HG02678 (cell line): Measurements from ENCODE around the gene C2CD4A.

Experiments
- ATAC-seq: cut with Tn5 transposase; IDR thresholded peaks from one replicate; pipeline ENCODE4 v1.9.1; 2021; ENCODE audit warnings: mild to moderate bottlenecking, moderate library complexity; ENCODE audit not compliant: unreplicated experiment

C2CD4A gene

DNA sequence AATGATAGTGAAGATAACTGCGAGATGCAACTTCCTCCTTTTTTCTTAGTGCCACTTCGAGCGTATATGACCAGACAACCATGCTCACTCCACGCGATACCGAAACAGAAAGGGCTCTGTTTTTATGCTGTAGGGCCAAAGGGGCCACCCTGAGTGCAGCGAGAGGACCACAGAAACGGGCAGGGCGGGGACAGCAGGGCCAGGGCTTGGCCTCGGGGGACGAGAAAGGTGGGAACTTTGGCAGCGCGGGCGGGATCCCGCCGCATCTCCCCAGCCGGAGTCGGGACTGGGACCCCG, 7.0 kb upstream of the C2CD4A start:
- peak; percentile 70 for ATAC-seq

DNA sequence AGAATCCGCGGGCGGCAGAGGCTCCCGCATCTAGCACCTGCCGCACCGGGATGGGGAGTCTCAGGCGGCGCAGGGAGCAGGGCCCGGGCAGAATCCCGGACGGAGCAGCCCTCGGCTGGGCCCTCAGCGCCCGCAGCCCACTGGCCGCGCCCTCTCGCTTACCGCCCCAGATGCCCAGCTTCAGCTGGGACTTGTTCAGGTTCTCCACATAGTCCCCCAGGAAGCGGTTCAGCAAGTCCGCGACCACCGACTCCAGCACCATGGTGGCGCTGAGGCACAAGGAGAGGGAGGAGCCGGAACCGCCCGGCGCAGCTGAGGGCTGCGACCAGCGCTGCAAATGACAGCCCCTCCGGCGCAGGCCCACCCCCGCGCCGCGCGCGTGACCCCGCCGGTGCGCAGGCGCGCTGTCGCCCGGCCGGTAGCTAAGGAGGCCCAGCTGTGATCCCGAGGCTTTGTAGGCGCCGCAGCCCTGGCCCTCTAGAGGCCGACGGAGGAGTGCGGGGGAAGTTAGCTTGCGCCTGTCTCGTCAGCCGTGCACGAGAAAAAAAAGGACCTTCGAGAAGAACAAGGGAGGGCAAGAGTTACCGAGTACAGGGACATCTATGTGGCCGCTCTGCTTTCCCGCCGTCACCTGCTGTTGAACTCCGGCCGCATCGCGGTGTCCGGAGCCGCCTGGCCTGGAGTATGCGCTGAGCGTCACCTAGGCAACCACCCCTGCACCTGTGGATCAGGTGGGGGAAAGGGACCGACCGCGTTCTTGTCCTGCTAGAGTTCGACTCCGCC, 6.5 kb upstream of the C2CD4A start, which contains the start of gene VPS13C:
Gene VPS13C, minus strand, starts transcription at position 335 of the 783 bp plus-strand sequence. Its CDS starts 73 bp downstream, at position 262.
- peak; percentile 89 for ATAC-seq

DNA sequence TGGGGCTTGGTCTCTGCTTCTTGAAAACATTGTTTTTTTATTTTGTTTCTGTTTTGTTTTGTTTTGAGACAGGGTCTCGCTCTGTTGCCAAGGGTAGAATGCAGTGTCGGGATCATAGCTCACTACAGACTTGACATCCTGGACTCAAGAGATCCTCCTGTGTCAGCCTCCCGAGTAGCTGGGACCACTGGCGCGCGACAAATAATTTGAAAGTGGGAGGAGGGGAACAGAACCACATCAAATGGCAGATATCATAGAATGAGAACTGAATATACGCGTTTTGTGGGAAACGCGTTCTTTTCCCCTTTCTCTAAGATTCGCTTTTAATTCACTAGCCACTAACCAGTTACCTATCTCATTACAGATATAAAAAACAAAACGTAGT, 5.9 kb upstream of the C2CD4A start:
- no peak for ATAC-seq

DNA sequence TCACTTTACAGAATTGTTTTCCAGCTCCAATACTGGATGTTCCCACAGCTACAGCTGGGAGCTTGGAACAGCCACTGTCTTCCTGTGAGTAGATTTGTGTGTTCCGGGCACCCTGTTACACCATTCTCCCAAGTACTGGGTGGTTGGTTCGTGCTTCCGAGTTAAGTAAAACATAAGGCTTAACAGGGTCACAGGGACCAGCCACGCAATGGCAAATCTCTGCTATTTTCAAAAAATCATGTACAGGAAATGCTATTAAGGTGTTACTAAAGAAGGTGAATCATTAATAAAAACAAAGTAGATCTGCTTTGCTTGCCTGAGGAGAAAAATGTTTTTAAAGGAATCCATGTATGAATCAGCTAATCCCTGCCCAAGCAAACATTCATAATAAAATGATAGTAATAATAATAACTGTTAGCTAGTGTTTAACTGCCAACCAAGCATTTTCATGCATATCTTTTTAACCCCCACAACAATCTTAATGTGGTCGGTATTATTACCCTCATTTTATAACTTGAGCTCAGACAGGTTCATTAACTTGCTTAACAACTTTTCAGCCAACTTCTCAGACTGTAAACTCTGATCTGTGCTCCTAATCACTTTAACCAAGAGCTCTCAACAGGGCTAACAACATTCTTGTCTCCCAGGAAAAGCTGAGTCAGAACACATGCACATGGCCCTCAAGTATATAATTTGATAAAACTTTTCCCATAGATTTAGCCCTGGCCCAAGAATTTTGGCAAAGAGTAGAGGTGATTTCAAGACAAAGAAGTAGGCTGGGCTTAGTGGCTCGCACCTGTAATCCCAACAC, 2.7 kb upstream of the C2CD4A start:
- no peak for ATAC-seq

DNA sequence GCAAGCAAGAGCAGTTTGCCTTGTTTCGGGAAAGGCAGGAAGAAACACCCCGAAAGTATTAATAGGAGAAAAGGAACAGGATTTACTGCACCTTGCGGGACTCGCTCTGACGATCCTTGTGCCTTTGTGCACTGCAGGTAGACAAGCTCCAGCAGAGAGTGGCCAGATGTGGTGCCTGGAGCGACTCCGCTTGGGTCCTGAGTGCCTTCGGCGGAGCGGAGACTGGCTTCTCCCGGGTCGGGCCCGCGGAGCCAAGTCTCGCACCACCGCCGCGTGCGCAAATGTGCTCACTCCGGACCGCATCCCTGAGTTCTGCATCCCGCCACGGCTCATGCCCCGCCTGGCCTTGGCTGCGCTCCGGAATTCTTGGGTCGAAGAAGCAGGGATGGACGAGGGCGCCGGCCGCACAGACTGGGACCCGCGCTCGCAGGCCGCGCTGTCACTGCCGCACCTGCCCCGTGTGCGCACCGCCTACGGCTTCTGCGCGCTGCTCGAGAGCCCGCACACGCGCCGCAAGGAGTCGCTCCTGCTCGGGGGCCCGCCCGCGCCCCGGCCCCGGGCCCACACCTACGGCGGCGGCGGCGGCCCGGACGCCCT, 769 bp downstream of the C2CD4A start:
- no peak for ATAC-seq

DNA sequence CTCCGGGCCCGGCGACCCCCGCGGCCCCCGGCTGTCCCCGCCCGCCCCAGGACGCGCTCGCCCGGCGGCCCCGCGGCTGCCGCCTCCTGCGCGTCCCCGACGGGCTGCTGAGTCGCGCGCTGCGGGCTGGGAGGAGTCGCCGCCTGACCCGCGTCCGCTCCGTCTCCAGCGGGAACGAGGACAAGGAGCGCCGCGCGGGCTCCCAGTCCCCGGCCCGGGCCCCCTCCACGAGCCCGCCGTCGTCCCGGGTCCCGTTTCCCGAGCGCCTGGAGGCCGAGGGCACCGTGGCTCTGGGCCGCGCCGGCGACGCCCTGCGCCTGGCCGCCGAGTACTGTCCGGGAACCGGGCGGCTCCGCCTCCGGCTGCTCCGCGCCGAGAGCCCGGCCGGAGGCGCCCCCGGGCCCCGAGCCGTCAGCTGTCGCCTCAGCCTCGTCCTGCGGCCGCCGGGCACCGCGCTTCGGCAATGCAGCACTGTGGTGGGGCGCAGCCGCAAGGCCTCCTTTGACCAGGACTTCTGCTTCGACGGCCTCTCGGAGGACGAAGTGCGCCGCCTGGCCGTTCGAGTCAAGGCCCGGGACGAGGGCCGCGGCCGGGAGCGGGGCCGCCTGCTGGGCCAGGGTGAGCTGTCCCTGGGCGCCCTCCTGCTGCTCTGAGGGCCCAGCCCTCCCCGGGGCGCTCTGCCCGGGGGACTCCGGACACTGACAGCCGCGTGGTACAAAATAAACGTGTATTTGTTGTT, 1.5 kb downstream of the C2CD4A start:
- ATAC-seq: no peak

DNA sequence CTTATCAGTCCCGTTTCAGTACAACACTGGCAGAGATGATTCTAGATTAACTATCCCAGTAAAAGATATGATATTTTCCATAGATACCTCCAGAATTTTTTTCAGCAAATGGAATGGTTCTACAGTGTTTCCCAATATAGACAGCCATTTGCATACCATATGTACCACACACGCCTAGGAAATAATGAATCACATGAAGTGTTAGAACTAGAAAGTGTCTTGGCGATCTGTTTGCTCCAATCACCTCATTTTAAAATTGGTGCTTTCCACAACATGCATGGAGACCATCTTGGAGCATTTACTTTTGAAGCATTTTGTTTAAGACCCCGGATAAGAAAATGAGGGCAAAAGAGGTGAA, 2.0 kb downstream of the C2CD4A start:
- no peak for ATAC-seq

DNA sequence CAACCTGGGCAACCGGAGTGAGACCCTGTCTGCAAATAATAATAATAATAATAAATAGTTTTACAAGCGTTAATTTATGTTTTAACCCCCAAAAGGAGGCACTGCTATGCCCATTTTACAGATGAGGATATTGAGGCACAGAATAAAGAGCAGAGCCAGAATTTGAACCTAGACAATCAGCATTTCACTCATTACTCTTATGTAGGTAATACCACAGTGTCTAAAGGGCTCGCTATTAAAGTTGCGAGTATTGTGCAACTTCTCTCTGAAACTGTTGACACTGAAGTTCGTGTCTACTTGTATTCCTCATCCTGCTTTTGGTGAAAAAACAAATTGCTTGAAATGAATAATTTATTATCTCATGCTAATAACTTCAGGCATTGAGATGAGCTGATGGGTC, 2.8 kb downstream of the C2CD4A start:
- no peak for ATAC-seq

DNA sequence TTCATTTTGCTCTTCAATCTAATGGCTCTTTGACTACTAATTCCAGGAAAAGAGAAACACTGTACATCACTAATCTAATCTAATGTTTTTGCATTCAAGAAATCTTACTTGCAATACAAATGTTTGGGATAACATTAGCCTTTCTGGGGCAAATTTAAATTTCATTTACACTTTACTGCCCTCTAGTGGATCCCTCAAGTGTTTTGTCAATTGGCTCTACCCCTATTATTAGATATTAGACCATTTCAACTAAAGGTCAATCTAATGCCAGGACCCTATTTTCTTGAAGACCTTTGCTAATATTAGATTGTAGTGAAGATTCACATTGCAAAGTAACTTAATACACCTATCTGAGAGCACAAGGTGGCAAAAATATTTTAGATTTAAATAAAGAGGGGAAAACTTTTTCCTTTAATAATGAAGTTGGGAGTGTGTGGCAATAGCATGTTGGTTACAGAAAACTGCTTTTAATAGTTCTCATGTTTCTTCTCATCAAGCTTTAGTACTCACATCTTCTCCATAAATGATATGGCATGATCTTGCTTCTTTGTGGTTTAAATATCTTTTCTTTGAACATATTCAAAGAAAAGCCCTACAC, 5.0 kb downstream of the C2CD4A start:
- no peak for ATAC-seq

DNA sequence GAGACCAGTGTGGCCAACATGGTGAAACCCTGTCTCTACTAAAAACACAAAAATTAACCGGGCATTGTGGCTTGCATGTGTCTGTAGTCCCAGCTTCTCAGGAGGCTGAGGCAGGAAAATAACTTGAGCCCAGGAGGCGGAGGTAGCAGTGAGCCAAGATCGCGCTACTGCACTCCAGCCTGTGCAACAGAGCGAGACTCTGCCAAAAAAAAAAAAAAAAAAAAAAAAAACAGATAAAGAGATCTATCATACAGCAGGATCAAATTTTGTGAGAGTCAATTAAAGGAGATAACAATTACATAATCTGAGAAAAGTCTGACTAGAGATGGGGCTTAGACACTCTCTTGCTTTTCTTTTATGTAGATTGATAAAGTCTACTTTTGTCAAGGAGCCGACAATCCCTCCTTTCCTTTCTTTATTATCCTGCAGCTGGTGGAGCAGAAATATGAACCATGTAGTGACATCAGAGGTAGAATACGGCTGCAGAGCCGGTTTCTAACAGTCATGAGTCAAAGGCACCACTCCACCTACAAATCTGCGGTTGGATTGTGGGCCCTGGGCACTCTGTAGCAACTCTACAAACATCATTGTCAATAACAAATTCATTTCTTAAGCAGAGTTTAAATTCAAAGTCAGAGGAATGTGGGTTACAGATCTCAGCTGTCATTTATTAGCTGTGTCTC, 9.0 kb downstream of the C2CD4A start:
- no peak for ATAC-seq

DNA sequence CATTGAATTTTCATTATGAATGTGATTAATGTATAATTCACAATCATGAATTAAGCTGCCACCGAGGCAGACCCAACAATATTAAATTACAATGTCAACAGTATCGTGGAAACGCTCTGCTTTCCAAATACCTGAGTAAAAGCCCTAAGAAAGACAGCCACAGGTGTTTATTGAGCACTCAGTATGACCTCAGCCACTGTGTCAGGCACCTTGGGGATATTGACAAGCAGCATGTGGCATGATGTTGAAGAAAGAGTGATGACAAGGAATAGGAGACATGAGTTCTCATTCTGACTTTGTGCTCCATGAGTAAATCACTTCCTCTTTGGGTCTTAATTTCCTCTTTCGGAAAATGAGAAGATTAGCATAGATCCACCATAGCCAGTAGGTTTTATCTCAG, 12.8 kb downstream of the C2CD4A start:
- no peak for ATAC-seq

DNA sequence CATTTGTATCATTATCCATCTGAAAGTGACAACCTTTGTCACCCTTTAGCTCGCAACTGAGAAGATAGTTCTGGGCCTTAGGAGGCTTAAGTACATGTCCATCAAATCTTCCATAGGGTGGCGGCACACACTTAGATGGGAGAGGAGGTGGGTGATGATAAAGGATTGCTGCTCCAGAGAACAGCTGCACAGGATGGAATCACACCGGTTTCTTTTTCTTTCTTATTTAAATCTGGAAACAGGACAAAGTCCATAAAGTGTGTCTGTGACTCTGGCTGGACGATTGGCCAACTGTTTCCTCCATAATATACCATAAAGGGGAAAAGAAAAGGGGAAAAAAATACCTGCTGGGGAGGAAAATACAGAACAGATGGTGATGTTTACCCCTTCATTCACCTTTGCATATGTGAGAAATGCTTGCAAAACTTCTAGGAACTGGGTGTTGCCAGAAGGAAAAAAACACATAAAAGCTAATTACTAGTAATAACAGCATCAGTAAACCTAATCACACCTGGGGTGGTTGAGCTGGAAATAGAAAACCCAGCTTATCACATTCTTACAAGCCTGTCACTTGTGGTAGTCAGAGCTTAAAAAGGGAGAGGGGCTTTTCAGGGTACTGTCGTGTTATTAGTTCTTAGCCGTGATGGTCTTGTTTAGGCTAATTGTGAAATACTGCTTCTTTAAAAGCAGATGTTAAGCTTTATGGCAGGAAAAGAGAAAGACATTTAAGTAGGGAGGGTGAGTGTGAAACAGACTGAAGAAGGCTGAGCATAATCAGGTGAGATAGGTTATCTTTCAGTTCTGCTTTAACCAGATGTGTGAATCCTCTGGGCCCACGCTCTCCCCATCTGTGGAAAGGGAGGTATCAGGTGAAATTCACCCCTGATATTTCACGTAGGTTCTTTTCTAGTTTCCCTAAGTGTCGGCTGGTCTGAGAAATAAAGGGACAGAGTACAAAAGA, 16.7 kb downstream of the C2CD4A start:
- no peak for ATAC-seq

DNA sequence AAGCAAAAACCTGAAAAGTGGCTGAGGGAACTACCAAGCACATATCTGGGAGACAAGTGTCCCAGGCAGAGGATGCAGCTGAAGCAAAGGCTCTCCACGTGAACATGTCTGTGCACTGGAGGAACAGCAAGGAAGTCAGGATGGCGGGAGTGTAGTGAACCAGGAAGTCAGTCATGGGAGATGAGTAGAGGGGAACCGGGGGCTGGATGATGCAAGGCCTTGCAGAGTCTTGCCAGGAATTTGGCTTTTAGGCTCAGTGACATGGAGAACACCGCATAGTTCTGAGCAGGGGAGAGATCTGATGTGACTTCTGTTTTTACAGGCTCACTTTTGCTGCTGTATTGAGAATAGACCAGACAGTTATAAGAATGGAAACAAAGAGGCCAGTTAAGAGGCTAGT, 19.0 kb downstream of the C2CD4A start:
- ATAC-seq: no peak

DNA sequence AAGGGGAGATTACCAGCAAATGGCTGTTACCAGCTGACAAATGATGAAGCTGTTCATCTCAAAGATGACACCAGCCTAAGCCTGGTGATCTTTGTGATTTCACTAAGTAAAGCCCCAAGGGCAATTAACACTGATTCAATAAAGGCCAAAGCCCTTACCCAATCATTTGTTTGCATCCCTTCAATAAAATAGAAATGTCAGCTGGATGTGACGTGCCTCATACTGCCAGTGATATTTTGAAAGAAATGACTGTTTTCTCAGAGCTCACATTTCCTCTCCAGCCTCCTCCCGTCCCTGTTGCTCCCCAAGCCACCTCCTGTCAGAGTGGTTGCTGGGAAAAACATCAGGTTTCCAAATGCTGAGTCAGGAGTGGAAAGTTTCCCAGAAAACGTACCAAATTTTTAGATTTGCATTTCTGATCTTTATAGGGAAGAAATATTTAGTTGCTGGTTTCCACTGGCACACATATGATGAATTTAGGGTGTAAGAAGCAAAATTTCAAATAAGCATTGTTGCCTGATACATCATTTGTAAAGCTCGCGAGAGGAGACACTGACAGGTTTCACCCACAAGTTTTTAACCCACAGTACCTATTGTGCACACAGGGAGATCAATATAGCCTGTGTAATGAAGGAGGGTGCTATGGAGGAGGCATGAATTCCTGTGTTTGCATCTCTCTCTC, 21.0 kb downstream of the C2CD4A start:
- ATAC-seq: no peak

DNA sequence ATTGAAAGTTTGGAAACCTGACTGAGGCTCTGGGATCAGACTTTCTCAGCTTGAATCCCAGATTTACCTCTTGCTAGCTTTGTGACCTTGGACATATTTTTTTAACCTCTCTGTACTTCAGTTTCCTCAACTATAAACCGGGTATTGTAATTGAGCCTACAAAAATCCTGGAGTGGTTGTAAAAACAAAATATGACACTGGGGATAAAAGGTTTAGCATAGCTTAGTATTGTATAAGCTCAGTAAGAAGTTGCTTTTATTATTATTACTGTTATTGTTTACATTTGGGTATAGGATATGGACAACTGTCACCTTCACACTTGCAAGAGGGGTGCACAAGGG, 21.5 kb downstream of the C2CD4A start:
- no peak for ATAC-seq

DNA sequence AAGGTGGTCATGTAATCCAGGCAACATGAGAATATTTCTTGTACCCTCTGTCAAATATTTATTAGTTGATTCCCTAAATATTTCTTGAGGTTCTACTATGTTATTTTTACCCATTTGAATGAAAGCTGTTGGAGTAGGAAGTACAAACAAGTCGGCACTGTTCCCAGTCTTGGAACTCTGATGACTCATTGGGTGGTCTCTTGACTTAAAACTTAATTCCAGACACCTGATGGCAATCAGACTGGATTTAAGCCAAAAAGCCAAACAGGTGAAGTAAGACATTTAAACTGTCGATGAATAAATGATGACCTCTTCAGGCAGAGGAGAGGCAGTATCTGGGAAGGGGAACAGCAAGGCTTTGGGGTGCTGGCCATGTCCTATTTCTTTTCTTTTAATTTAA, 22.8 kb downstream of the C2CD4A start:
- ATAC-seq: no peak

DNA sequence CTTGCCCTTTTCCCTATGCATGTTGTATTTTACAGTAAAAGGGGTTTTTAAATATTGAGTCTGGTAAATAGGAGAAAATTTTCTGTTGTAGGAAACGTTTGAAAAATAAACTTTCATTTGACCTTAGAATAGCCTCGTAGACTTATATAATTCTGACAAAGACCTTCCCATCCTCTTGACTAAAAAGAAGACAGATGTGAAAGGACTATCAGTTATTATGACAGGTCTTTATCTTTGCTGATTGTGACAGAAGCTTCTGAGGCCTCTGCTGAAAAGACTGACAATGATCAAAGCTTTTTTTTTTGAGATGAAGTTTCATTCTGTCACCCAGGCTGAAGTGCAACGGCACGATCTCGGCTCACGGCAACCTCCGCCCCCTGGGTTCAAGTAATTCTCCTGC, 24.2 kb downstream of the C2CD4A start:
- ATAC-seq: no peak

DNA sequence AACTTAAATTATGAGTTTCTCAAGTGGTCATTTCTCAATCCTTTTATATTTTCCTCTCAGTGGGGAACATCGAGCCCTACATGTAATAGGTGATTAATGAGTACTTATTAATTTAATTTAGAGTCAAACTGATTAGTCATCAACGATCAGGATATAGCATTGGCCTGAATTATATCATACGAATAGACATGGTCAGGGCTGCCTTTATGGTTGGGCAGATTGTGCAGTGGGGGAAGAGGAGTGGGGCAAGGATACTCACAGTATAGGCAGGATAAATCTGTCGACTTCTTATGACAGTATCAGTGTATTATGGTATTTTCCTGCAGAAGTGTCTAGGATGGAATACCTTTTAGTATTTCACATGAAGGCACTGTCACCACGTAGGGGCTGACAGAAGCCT, 27.0 kb downstream of the C2CD4A start:
- ATAC-seq: no peak

DNA sequence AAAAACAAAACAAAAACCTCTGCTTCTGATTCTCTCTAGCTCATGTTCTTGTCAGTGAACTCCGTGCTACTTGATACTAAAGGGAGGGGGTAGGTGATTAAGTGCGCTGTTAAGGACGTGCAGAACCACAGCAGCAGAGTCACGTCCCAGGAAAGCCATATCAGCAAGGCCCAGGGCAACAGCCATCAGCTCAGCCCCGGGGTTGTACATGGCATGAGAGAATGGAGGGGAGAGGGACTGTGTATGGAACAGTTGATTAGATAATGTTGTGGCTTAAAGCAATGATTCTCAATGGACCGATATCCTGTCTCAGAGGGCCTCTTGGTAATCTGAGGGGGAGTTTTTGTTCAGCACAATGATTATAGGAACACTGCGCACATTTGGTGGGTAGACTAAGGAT, 27.6 kb downstream of the C2CD4A start:
- no peak for ATAC-seq
